NCI-H1694 (cell line): ENCODE results near the gene MCTP1.

ENCODE experiments used
- DNase-seq: peaks from one replicate; lab custom pipeline; 2025; lab: John Stamatoyannopoulos, UW

MCTP1 gene

GRCh38 chr5:95284572-95285408, at the start of gene MCTP1:
MCTP1 (minus strand) TSS chr5:95285094.
- DNase-seq: no peak

GRCh38 chr5:95332158-95332557, 47.3 kb upstream of the MCTP1 start:
- DNase-seq: no peak

GRCh38 chr5:95331358-95331757, 46.5 kb upstream of the MCTP1 start:
- DNase-seq: no peak

GRCh38 chr5:95327211-95327610, 42.3 kb upstream of the MCTP1 start:
- no peak for DNase-seq

- no peak for DNase-seq
Observed at GRCh38 chr5:95317687-95318086, 32.8 kb upstream of the MCTP1 start.

GRCh38 chr5:95317085-95317484, 32.2 kb upstream of the MCTP1 start:
- no peak for DNase-seq

- DNase-seq: no peak
Observed at GRCh38 chr5:95304711-95305110, 19.8 kb upstream of the MCTP1 start.

GRCh38 chr5:95298651-95299050, 13.8 kb upstream of the MCTP1 start:
- DNase-seq: no peak

- no peak for DNase-seq
Observed at GRCh38 chr5:95296291-95296690, 11.4 kb upstream of the MCTP1 start.

- no peak for DNase-seq
Observed at GRCh38 chr5:95285409-95285755, 488 bp upstream of the MCTP1 start.

GRCh38 chr5:95283761-95284571, 928 bp downstream of the MCTP1 start:
- DNase-seq: peak; percentile 6

- peak; percentile 4 for DNase-seq
Observed at GRCh38 chr5:95283022-95283615, 1.8 kb downstream of the MCTP1 start.

- DNase-seq: no peak
Observed at GRCh38 chr5:95281226-95281625, 3.7 kb downstream of the MCTP1 start.

- DNase-seq: peak; percentile 70
Observed at GRCh38 chr5:95280401-95281095, 4.3 kb downstream of the MCTP1 start.

- DNase-seq: no peak
Observed at GRCh38 chr5:95274011-95274410, 10.9 kb downstream of the MCTP1 start.

- DNase-seq: no peak
Observed at GRCh38 chr5:95272316-95272929, 12.5 kb downstream of the MCTP1 start.

GRCh38 chr5:95262933-95263660, 21.8 kb downstream of the MCTP1 start:
- DNase-seq: no peak

GRCh38 chr5:95261437-95262175, 23.3 kb downstream of the MCTP1 start:
- peak; percentile 19 for DNase-seq

GRCh38 chr5:95256991-95257390, 27.9 kb downstream of the MCTP1 start:
- no peak for DNase-seq

- DNase-seq: no peak
Observed at GRCh38 chr5:95256446-95256845, 28.4 kb downstream of the MCTP1 start.
